SU-DHL-6 (cell line): ENCODE data around the gene CADM2.

ENCODE experiments used
- CTCF ChIP-seq: fragments of 200-600 bp; sonication (generic); IDR thresholded peaks from one replicate; pipeline ENCODE4 v1.5.1; 2017; ENCODE audit warnings: antibody characterized with exemption, mild to moderate bottlenecking, low read length, moderate library complexity; ENCODE audit not compliant: insufficient read depth, poor library complexity, severe bottlenecking
- EZH2phosphoT487 ChIP-seq: fragments of 200-600 bp; sonication (generic), shearing (Covaris generic); conservative IDR thresholded peaks from 2 replicates; pipeline ENCODE4 v1.6.1; 2018; ENCODE audit warnings: mild to moderate bottlenecking, antibody characterized with exemption, low read length, moderate library complexity, mixed read lengths

GRCh38 chr3:85933326-85933725 is 974.5 kb downstream of the CADM2 start:
- TF ChIP-seq CTCF (no peak), EZH2phosphoT487 (no peak)
